Stimulated activated naive CD8-positive, alpha-beta T cell treated with anti-CD3 and anti-CD28 coated beads, Interleukin-15, amount 100 ng/mL, for 72 hours (primary cell): ENCODE data around the gene NELFB.
A peak's percentile ranks its signal among the peaks of the same experiment; 100 is the strongest.

Experiments
- ATAC-seq: fragments of 150-1000 bp; cut with Tn5 transposase; 2 replicates; pipeline ENCODE4 v1.10.0; 2021; ENCODE audit warnings: mild to moderate bottlenecking, moderate library complexity
- DNase-seq, 2 donors: peaks; one replicate each; pipeline ENCODE4 v3.0.0; 2021 to 2022
- H3K27ac Mint-ChIP-seq, 2 donors: one replicate each; pipeline ENCODE4 v1.8.0; 2022; ENCODE audit warnings: mild to moderate bottlenecking in 2 of 2, mixed read lengths in 2 of 2, moderate library complexity in 2 of 2
- H3K27me3 Mint-ChIP-seq: one replicate; pipeline ENCODE4 v1.8.0; 2022; ENCODE audit warnings: mixed read lengths
- H3K4me1 Mint-ChIP-seq: one replicate; pipeline ENCODE4 v1.8.0; 2022; ENCODE audit warnings: mild to moderate bottlenecking, mixed read lengths
- H3K4me3 Mint-ChIP-seq, 2 donors: one replicate each; pipeline ENCODE4 v1.8.0; 2022; ENCODE audit warnings: mild to moderate bottlenecking in 2 of 2, mixed read lengths in 2 of 2, moderate library complexity in 1 of 2
- H3K9me3 Mint-ChIP-seq, 2 donors: one replicate each; pipeline ENCODE4 v1.8.0; 2022; ENCODE audit warnings: mixed read lengths in 2 of 2

The NELFB gene

DNA sequence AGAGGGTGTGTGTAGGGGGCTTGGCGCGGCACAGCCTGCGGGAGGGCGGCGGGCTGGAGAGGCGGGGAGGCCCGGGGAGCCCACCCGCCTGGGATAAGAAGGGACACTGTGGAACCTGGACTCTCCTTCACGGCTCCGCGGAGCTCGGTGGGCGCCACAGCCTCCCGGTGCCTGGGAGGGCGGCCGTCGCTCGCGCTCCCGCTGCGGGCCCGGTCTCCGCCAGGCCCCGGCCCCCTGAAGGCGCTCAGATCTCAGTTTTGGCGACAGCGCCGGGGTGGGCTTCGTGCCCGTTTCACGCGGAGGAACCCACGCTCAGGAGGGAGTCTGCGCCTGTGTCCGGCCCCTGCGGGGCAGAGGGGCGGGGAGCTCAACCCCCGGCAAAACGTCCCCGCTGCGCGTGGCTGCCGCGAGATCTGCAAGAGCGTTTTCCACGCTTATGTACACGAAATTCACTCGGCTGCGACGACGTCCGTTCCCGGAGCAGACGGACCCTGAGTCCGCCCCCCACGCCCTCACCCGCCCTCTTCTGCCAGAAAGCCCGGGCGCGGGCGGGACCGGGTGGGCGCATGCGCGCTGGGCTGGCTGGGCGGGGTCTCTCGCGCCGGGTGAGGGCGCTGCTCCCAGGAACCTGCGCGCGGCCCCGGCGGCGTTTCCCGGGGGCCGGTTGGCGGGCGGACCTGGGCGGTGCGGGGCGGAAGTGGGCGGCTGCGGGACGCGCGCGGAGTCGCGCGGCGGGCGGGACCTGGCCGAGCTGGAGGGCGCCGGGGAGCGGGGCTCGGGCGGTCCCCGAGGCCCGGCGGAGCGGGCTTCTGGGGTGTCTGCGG, at the start of gene NELFB:
Gene NELFB (plus strand): TSS at position 704 of the 824 bp plus-strand sequence.
- H3K27me3 Mint-ChIP-seq, result peaks cover 6% of the 10 kb centered on the region
- peak within 1 kb of the TSS; percentile 80 to 84 for H3K27ac Mint-ChIP-seq
- ATAC-seq (peak; percentile 93), DNase-seq (peak; percentile 94 to 97)
- H3K9me3 Mint-ChIP-seq, result no peaks in the 10 kb centered on the region
- peaks cover 24% of the 10 kb centered on the region for H3K4me1 Mint-ChIP-seq
- peak within 1 kb of the TSS; percentile 87 to 89 for H3K4me3 Mint-ChIP-seq

DNA sequence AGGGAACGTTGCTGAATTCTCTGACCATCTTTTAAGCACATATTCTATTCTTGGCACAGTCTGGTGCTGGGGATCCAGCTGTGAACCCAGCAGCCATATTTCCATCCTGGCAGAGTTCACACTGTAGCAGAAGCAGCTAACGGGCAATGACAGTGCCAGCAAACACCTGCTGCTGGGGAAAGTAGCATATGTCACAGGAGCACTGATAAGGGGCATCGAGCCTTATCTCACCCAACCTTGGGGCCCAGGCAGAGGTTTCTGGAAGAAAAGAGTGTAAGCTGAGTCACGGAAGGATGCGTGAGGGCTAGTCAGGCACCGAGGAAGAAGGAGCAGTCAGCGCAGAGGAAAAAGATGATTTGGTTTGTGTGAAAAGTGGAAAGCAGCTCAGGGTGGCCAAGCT, 48.5 kb upstream of the NELFB start:
- DNase-seq (no peak), ATAC-seq (no peak)
- Mint-ChIP-seq H3K4me3 (peak overlapping the region; percentile 95 to 98), H3K4me1 (peaks cover 60% of the 10 kb centered on the region), H3K27me3 (no peaks in the 10 kb centered on the region), H3K9me3 (no peaks in the 10 kb centered on the region), H3K27ac (peak overlapping the region; percentile 96 to 97)

DNA sequence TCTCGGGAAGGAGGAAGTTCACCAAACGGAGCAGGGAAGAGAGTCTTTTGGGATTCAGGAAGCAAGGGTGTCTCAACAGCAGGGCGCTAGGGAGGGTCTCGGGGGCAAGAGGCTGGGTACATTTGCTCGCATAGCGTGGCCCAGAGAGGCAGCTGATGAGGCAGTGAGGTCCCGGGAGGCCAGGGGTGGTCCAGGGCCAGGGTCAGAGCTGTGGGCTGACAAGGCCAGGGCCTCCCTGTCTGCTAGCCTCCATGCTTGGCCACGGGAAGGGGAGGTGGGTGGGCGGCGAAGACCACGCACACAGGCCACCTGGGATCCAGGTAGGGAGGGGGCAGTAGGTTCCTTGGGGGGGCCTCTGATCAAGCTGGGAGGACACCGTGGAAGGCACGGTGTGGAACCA, 43.6 kb upstream of the NELFB start:
- H3K9me3 Mint-ChIP-seq, result no peaks in the 10 kb centered on the region
- no peaks in the 10 kb centered on the region for H3K27me3 Mint-ChIP-seq
- H3K4me1 Mint-ChIP-seq, result peaks cover 18% of the 10 kb centered on the region
- peak overlapping the region in 1 of 2 donors; percentile 7 for H3K27ac Mint-ChIP-seq
- ATAC-seq (peak; percentile 19), DNase-seq (no peak)
- H3K4me3 Mint-ChIP-seq, result no peak overlapping the region

DNA sequence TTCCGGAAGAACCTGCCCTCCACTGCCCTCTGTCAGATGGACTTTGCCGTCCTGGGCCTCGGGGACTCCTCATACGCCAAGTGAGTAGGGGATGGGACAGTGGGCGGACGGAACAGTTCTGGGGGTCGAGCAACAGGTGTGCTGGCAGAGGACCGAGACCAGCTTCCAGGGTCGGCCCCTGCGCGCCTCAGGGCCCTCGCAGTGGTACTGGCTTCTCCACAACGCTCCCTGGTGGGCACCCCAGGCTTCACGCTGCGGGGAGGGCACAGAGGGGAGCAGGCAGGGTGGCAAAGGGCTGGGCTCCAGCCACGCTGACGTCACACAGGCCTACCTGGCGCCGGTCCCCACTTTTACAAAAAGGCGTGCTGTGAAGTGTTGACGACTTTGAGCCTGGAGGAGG, 42.6 kb upstream of the NELFB start:
- Mint-ChIP-seq H3K27ac (no peak overlapping the region), H3K4me3 (no peak overlapping the region), H3K4me1 (peaks cover 8% of the 10 kb centered on the region), H3K9me3 (no peaks in the 10 kb centered on the region), H3K27me3 (no peaks in the 10 kb centered on the region)
- ATAC-seq (no peak), DNase-seq (no peak)

DNA sequence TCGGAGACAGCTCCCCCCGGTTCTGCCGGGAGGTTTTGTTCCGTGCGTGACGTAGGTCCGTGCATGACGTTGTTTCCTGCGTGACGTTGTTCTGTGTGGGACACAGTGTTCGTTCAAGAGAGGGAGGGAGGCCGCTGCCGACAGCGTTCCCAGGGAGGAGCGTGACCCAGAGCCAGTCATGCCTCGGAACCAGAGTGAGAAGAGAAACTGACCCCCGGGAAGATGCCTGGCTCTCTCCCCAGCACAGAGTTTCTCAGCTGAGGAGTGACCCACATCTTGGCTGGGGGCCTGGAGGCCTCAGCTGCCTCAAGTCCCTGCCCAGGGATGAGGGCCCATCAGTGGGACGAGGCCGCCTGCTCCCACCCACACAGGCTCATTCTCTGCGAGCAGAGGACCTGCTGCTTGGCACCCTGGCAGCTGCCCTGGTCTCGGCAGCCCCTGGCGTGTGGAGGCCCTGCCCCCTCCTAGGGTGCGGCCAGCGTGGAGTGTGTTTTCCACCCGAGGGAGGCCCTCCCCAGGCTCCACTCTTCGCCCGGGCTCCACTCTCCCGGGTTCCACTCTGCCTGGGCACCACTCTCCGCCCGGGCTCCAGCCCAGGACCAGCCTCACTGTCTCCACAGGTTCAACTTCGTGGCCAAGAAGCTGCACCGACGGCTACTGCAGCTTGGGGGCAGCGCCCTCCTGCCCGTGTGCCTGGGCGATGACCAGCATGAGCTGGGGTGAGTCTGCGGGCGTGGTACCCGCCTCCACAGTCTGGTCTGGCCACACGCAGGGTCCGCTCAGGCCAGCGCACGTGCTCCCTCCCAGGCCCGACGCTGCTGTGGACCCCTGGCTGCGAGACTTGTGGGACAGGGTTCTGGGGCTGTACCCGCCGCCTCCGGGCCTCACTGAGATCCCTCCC, 41.7 kb upstream of the NELFB start:
- Mint-ChIP-seq H3K4me1 (peaks cover 5% of the 10 kb centered on the region), H3K27ac (no peak overlapping the region), H3K4me3 (no peak overlapping the region), H3K9me3 (no peaks in the 10 kb centered on the region), H3K27me3 (no peaks in the 10 kb centered on the region)
- DNase-seq (no peak), ATAC-seq (peak; percentile 32)

DNA sequence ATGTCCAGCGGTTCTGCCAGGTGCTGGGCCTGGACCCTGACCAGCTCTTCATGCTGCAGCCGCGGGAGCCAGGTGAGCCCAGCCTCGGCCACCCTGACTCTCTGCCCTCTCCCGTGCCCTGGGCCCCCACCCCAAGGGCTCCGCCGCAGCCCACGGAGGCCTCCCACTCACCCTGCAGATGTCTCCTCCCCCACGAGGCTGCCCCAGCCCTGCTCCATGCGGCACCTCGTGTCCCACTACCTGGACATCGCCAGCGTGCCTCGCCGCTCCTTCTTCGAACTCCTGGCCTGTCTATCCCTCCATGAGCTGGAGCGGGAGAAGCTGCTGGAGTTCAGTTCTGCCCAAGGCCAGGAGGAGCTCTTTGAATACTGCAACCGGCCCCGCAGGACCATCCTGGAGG, 40.5 kb upstream of the NELFB start:
- Mint-ChIP-seq H3K27me3 (no peaks in the 10 kb centered on the region), H3K27ac (no peak overlapping the region), H3K9me3 (no peaks in the 10 kb centered on the region), H3K4me3 (no peak overlapping the region), H3K4me1 (no peaks in the 10 kb centered on the region)
- ATAC-seq, result no peak
- DNase-seq, result no peak

DNA sequence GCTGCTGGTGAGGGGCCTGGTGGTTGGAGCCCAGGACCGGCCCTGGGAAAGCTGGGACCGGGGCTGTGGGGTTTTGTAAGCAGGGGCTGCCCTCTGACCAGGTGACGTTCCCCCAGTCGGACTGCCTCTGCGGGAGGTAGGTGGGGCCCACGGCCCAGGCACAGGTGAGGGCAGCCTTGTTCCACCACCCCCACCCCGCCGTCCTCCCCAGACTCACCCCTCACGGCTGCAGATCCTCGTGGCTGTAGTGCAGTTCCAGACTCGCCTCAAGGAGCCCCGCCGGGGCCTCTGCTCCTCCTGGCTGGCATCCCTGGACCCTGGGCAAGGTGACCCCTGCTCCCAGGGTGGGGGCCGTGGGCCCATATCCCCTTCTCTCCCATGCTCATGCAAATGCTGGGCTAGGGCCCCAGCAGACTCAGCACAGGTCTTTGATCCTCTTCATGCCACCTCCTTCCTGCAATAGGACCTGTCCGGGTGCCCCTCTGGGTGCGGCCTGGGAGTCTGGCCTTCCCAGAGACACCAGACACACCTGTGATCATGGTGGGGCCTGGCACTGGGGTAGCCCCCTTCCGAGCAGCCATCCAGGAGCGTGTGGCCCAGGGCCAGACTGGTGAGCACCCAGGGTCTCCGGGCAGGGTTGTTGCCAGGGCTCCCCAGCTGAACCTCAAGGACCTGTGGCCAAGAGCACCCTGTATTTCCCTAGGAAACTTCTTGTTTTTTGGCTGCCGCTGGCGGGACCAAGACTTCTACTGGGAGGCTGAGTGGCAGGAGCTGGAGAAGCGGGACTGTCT, 39.7 kb upstream of the NELFB start:
- peak overlapping the region in 1 of 2 donors; percentile 33 for H3K27ac Mint-ChIP-seq

DNA sequence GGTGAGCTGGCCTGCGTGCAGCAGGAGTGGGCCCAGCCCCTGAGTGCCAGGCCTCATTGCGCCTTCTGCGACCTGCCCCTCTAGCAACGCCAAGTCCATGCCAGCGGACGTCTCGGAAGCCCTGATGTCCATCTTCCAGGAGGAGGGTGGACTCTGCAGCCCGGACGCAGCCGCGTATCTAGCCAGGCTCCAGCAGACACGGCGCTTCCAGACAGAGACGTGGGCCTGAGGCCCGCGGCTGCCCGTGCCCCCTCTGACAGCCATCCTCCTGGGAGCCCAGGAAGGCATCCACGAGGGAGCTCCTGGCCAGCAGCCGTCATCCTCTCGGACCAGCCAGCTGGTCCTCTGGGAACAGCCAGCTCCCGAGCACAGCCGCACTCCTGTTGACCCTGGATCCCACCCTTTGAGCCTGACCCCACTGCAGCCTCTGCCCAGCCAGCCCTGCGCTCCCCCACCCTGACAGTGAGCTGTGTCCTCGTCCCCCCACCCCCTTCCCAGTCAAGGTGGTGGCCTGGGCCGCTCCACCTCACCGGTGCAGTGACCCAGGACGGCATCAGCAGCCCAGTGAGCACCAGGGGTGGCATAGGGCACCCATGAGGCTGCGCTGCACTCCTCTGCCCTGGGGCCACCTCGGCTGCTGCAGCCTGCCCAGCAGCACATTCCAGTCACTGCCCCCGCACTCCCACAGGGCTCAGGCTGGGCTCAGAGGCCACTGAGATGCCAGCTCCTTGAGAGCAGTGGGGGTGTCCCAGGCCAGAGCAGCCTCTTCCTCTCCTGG, 38.8 kb upstream of the NELFB start:
- DNase-seq (no peak), ATAC-seq (no peak)
- no peak overlapping the region for H3K4me3 Mint-ChIP-seq
- H3K27me3 Mint-ChIP-seq, result no peaks in the 10 kb centered on the region
- H3K4me1 Mint-ChIP-seq, result no peaks in the 10 kb centered on the region
- no peaks in the 10 kb centered on the region for H3K9me3 Mint-ChIP-seq
- H3K27ac Mint-ChIP-seq, result no peak overlapping the region

More for the DNA sequence above, 39.7 kb upstream of the NELFB start:
- H3K4me1 Mint-ChIP-seq, result no peaks in the 10 kb centered on the region
- H3K4me3 Mint-ChIP-seq, result no peak overlapping the region
- no peaks in the 10 kb centered on the region for H3K27me3 Mint-ChIP-seq
- DNase-seq (no peak), ATAC-seq (no peak)
- H3K9me3 Mint-ChIP-seq, result no peaks in the 10 kb centered on the region

DNA sequence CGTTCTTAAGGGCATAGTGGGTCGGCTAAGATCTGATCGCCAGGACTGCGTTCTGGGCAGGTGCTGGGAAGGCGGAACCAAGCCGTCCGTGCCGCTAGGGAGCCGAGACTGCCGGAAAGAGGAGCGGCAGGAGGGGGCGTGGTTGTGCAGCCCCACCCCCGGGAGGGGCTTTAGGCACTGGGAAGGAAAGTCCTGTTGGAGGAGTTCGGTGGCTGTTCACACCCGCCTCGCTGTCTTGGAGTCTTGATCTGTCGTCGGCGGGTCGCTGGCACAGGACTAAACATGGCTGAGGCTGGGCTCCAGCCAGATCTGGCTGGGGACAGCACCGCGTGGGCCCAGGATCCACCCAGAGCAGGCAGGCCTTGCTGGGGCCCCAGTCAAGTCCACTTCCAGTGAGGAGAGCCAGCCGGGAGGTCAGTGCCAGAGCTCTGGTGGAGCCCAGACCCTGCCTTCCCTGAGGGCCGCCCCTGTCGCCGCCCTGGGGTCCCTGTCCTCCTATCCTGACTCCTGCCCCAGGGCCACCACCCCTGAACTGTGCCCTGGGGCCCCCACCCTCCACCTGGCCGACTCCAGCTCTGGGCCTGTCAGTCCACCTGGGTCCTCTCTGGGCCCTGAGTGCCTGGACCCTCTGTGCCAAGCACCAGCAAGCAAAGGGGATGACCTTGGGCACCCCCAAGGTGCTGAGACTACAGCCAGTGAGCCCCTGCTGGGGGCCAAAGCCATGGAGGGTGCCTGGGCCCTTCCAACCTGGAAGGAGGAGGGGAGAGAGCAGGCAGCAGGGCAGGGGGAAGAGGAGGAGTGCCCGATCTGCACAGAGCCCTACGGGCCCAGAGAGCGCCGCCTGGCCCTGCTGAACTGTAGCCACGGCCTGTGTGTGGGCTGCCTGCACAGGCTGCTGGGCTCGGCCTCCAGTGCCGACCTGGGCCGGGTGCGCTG, 37.6 kb upstream of the NELFB start:
- no peak for DNase-seq
- Mint-ChIP-seq H3K9me3 (no peaks in the 10 kb centered on the region), H3K27me3 (no peaks in the 10 kb centered on the region), H3K27ac (no peak overlapping the region), H3K4me1 (no peaks in the 10 kb centered on the region), H3K4me3 (no peak overlapping the region)
- ATAC-seq, result no peak

DNA sequence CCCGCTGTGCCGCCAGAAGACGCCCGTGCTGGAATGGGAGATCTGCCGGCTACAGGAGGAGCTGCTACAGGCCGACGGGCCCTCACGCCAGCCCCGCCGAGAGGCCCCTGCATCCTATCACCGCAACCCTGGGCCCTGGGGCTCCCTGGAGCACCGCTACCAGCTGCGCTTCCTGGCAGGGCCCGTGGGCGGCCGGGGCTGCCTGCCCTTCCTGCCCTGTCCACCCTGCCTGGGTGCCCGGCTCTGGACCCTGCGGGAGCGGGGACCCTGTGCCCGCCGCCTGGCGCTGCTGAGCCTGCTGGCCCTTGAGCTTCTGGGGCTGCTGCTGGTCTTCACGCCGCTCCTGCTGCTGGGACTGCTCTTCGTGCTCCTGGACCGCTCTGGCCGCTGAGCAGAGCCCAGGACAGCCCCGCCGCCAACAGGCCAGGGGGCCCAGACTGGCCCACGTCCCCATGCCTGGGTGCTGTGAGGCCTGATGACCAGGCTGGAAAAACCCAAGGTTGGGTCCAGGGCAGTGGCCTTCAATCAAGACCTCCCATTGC, 36.8 kb upstream of the NELFB start:
- Mint-ChIP-seq H3K9me3 (no peaks in the 10 kb centered on the region), H3K27me3 (no peaks in the 10 kb centered on the region), H3K4me1 (peaks cover 6% of the 10 kb centered on the region), H3K4me3 (no peak overlapping the region), H3K27ac (no peak overlapping the region)
- no peak for DNase-seq
- ATAC-seq, result no peak

DNA sequence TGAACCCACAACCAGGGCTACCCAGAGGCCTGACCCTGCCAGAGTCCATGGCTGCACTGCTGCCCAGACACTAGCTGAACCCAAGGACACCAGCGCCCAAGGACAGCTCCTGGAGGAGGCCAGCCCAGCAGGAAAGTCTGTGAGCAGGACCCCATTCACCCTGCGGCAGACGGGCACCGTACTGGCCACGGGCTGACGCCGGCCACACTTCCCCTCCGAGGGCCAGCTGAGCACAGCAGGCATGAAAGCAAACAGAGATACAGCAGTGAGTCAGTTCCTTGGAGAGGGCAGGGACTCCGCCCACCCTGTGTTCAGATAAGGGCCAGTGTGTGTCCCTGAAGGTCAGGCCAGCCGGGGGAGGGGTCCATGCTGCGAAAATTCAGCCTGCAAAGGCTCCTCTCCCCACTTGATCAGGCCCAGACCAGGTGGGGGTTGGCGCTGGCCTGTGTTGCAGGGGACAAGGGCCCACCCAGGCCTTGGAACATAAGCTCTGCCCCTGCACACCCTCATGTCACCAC, 36.3 kb upstream of the NELFB start:
- Mint-ChIP-seq H3K27ac (no peak overlapping the region), H3K9me3 (no peaks in the 10 kb centered on the region), H3K4me3 (no peak overlapping the region), H3K27me3 (no peaks in the 10 kb centered on the region), H3K4me1 (peaks cover 6% of the 10 kb centered on the region)
- no peak for ATAC-seq
- DNase-seq, result no peak

DNA sequence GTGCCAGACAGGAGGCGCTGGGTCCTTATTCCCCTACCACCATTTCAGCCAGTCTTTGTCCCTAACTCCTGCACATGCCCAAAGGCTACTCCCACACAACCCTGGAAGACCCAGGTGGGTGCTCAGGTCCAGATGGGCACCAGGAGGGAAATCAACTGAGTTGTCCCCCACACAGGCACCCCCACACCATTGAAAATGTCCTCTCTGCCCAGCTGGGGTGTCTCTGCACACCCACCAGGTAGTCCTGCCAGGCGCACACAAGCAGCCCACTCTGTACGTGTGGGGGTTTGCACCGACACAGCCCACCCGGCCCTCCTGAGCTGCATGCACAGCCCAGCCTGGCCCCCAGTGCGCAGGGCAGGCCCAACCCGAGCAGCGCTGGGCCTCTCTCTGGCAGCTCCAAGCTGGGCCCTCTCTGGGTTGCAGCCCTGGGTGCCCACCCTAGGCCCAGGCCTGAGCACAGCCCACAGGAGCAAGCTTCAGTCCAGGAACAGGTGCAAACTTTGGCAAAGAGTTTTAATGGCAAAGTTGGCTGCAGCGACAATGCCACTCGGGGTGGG, 35.3 kb upstream of the NELFB start:
- H3K9me3 Mint-ChIP-seq, result no peaks in the 10 kb centered on the region
- peak overlapping the region; percentile 61 to 64 for H3K27ac Mint-ChIP-seq
- peaks cover 16% of the 10 kb centered on the region for H3K4me1 Mint-ChIP-seq
- no peaks in the 10 kb centered on the region for H3K27me3 Mint-ChIP-seq
- no peak for ATAC-seq
- no peak for DNase-seq
- peak overlapping the region; percentile 16 to 47 for H3K4me3 Mint-ChIP-seq

DNA sequence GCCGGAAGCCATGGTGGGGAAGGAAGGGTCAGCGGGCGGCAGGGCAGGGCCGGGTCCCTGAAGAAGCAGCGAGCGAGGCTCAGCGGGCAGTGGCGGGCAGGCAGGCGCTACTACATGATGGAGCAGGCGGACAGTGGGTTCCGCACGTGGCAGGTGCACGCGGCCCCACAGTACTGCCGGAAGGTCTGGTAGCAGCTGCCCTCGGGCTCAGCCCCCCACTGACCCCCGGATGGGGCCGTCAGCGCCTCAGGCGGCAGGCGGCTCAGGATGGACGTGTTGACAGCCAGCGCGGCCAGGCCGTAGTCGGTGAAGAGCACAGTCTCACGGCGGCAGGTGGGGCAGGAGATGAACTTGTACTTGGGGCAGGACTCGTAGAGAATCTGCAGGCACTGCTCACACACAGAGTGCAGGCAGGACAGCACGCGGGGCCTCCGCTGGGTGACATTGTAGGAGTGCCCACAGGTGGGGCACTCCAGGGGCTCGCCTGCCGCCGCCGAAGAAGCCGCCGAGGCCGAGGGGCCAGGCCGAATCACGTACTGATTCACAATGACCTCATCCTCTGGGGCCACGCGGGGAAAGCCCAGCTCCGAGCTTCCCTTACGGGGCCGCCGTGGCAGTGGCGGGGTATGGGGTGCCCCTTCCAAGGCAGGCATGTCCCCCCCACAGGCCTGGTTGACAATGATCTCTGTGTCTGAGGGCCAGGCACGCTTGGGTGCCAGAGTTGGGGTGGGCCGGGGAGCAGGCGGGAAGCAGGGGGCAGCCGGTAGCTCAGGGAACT, 34.6 kb upstream of the NELFB start:
- Mint-ChIP-seq H3K27me3 (no peaks in the 10 kb centered on the region), H3K27ac (peak overlapping the region; percentile 61 to 64), H3K4me1 (peaks cover 20% of the 10 kb centered on the region), H3K9me3 (no peaks in the 10 kb centered on the region), H3K4me3 (peak overlapping the region; percentile 49 to 64)
- ATAC-seq (no peak), DNase-seq (no peak)
